H1 (cell line): ENCODE results near the gene DYNC1I1. TPM values are rescaled to one million over a fixed set of nuclear protein-coding genes. Genes with fewer than 3 reads are reported as not detected.

Experiments
- CTCF ChIA-PET: fragments of 300-600 bp; sonication (Branson Sonifier 250); formaldehyde crosslinking; loops from one replicate; lab custom pipeline; 2021; ENCODE audit not compliant: partially characterized antibody; lab: Charles Lee
- POLR2A ChIA-PET: fragments of 300-600 bp; sonication (Branson Sonifier 250); formaldehyde crosslinking; loops from one replicate; lab custom pipeline; 2021; ENCODE audit warnings: inconsistent platforms; ENCODE audit not compliant: partially characterized antibody; lab: Charles Lee
- DNase-seq, 2 experiments: peaks; one replicate each; pipeline versions ENCODE4 v3.0.0 to v3.0.0-alpha.2; 2010 to 2022; ENCODE audit warnings: low spot score in 2 of 2, low read depth in 1 of 2, mixed read lengths in 1 of 2
- FAIRE-seq: peaks from 2 replicates; lab custom pipeline; 2011; peaks lifted over from hg19 to GRCh38; lab: Jason Lieb, UNC
- H2AFZ ChIP-seq: 2 replicates; pipeline ENCODE4 v1.8.1; 2012; ENCODE audit warnings: low read length, inconsistent platforms
- H2AK5ac ChIP-seq: 2 replicates; pipeline ENCODE4 v1.6.1; 2013; ENCODE audit warnings: low read depth, low read length
- H2BK120ac ChIP-seq: replicated peaks from 2 replicates; pipeline ENCODE3; 2013; ENCODE audit warnings: low read depth, low read length, inconsistent platforms
- H2BK12ac ChIP-seq: 2 replicates; pipeline ENCODE4 v1.6.1; 2013; ENCODE audit warnings: low read depth, low read length
- H2BK15ac ChIP-seq: 2 replicates; pipeline ENCODE4 v1.6.1; 2013; ENCODE audit warnings: low read length
- H2BK20ac ChIP-seq: 2 replicates; pipeline ENCODE4 v1.6.1; 2013; ENCODE audit warnings: low read length
- H2BK5ac ChIP-seq: 2 replicates; pipeline ENCODE4 v1.6.1; 2013; ENCODE audit warnings: low read depth, low read length
- H3K14ac ChIP-seq: 2 replicates; pipeline ENCODE4 v1.6.1; 2013; ENCODE audit warnings: inconsistent platforms; ENCODE audit not compliant: insufficient read length
- H3K18ac ChIP-seq: 2 replicates; pipeline ENCODE4 v1.6.1; 2013; ENCODE audit warnings: low read length; ENCODE audit errors: extremely low read depth
- H3K23ac ChIP-seq: 2 replicates; pipeline ENCODE4 v1.6.1; 2013; ENCODE audit warnings: inconsistent platforms; ENCODE audit not compliant: insufficient read length
- H3K23me2 ChIP-seq: 2 replicates; pipeline ENCODE4 v1.6.1; 2013; ENCODE audit warnings: low read depth, low read length
- H3K27ac ChIP-seq: 2 replicates; pipeline ENCODE4 v1.6.1; 2011; ENCODE audit warnings: low read depth, low read length, inconsistent platforms
- H3K27me3 ChIP-seq, 4 experiments: replicated peaks in 1 of 4; 1 replicate in 1 of 4; 2 replicates in 3 of 4; pipeline versions ENCODE4 v1.6.1 to v1.8.1; 2011 to 2013; ENCODE audit warnings: low read length in 3 of 4, mild to moderate bottlenecking in 3 of 4, inconsistent platforms in 2 of 4, mixed read lengths in 2 of 4, moderate library complexity in 1 of 4; ENCODE audit not compliant: control insufficient read depth in 3 of 4, insufficient read depth in 3 of 4; ENCODE audit errors: extremely low read depth in 1 of 4
- H3K36me3 ChIP-seq, 4 experiments: 2 replicates each; pipeline versions ENCODE4 v1.6.1 to v1.8.1; 2011 to 2013; ENCODE audit warnings: mild to moderate bottlenecking in 4 of 4, low read length in 3 of 4, moderate library complexity in 2 of 4, control low read depth in 1 of 4, inconsistent platforms in 1 of 4; ENCODE audit not compliant: insufficient read depth in 4 of 4, control insufficient read depth in 2 of 4
- H3K4ac ChIP-seq: replicated peaks from 2 replicates; pipeline ENCODE3; 2013; ENCODE audit warnings: low read length, low read depth, mixed read lengths, inconsistent platforms; ENCODE audit not compliant: insufficient read length
- H3K4me1 ChIP-seq, 4 experiments: replicated peaks in 1 of 4; 1 replicate in 1 of 4; 2 replicates in 3 of 4; pipeline versions ENCODE4 v1.6.1 to v1.8.1; 2011 to 2013; ENCODE audit warnings: low read length in 3 of 4, inconsistent platforms in 2 of 4, mixed read lengths in 1 of 4; ENCODE audit not compliant: insufficient read depth in 4 of 4, control insufficient read depth in 3 of 4
- H3K4me2 ChIP-seq, 2 experiments: 2 replicates each; pipeline versions ENCODE4 v1.6.1 to v1.8.1; 2011 to 2013; ENCODE audit warnings: low read depth in 2 of 2, low read length in 2 of 2, control low read depth in 1 of 2, inconsistent platforms in 1 of 2, mild to moderate bottlenecking in 1 of 2; ENCODE audit not compliant: insufficient read depth in 1 of 2
- H3K4me3 ChIP-seq, 4 experiments: fragments of 200-600, 300-600 bp in 1 of 4; sonication (generic), shearing (Covaris generic), sonication (Bioruptor Twin) in 1 of 4; 2 replicates each; pipeline versions ENCODE4 v1.5.1 to v1.8.1; 2011 to 2016; ENCODE audit warnings: low read length in 4 of 4, low read depth in 3 of 4, control low read depth in 2 of 4, inconsistent platforms in 2 of 4, mild to moderate bottlenecking in 2 of 4, mixed read lengths in 1 of 4, moderate library complexity in 1 of 4; ENCODE audit not compliant: insufficient read depth in 2 of 4; ENCODE audit errors: extremely low read depth in 1 of 4
- H3K56ac ChIP-seq: replicated peaks from 2 replicates; pipeline ENCODE3; 2013; ENCODE audit warnings: low read depth, mild to moderate bottlenecking, mixed read lengths, low read length, inconsistent platforms; ENCODE audit not compliant: insufficient read length
- H3K79me1 ChIP-seq: 2 replicates; pipeline ENCODE4 v1.6.1; 2013; ENCODE audit warnings: low read depth, low read length, control low read depth
- H3K79me2 ChIP-seq, 2 experiments: 2 replicates each; pipeline versions ENCODE4 v1.6.1 to v1.8.1; 2012 to 2013; ENCODE audit warnings: low read length in 2 of 2, mild to moderate bottlenecking in 2 of 2, inconsistent platforms in 1 of 2; ENCODE audit not compliant: insufficient read depth in 2 of 2, control insufficient read depth in 1 of 2
- H3K9ac ChIP-seq, 4 experiments: replicated peaks in 1 of 4; 1 replicate in 1 of 4; 2 replicates in 3 of 4; pipeline versions ENCODE4 v1.6.1 to v1.8.1; 2011 to 2013; ENCODE audit warnings: low read depth in 3 of 4, low read length in 3 of 4, control low read depth in 2 of 4, mild to moderate bottlenecking in 2 of 4, moderate library complexity in 2 of 4, inconsistent platforms in 1 of 4; ENCODE audit errors: extremely low read depth in 1 of 4
- H3K9me3 ChIP-seq, 2 experiments: 2 replicates each; pipeline versions ENCODE4 v1.6.1 to v1.8.1; 2012 to 2013; ENCODE audit warnings: mild to moderate bottlenecking in 2 of 2, moderate library complexity in 2 of 2, control low read depth in 1 of 2, inconsistent platforms in 1 of 2, low read depth in 1 of 2, low read length in 1 of 2, mixed read lengths in 1 of 2; ENCODE audit not compliant: insufficient read depth in 2 of 2
- H4K20me1 ChIP-seq, 2 experiments: replicated peaks in 1 of 2; 2 replicates each; pipeline versions ENCODE3 to v1.8.1; 2011 to 2013; ENCODE audit warnings: inconsistent platforms in 2 of 2, low read length in 2 of 2, mild to moderate bottlenecking in 1 of 2; ENCODE audit not compliant: insufficient read depth in 2 of 2, control insufficient read depth in 1 of 2
- H4K5ac ChIP-seq: 2 replicates; pipeline ENCODE4 v1.6.1; 2013; ENCODE audit warnings: low read length, low read depth, mixed read lengths, inconsistent platforms; ENCODE audit not compliant: insufficient read length
- H4K8ac ChIP-seq: 2 replicates; pipeline ENCODE4 v1.8.0; 2013; ENCODE audit warnings: mild to moderate bottlenecking, moderate library complexity, low read length, inconsistent platforms; ENCODE audit not compliant: insufficient read depth; ENCODE audit errors: extremely low read depth
- H4K91ac ChIP-seq: replicated peaks from 2 replicates; pipeline ENCODE3; 2013; ENCODE audit warnings: low read length, mixed read lengths, inconsistent platforms; ENCODE audit not compliant: insufficient read length
- CBX5 ChIP-seq: fragments of 300-800, 300-1000 bp; sonication (generic); IDR thresholded peaks from 2 replicates; pipeline ENCODE4 v1.7.1; 2016; ENCODE audit warnings: antibody characterized with exemption, low read length, low read depth
- CEBPB ChIP-seq: IDR thresholded peaks from 2 replicates; pipeline ENCODE4 v1.6.1; 2012; ENCODE audit warnings: low read depth, low read length
- GTF2F1 ChIP-seq: IDR thresholded peaks from 2 replicates; pipeline ENCODE4 v1.6.1; 2012; ENCODE audit warnings: low read depth, low read length, improper control_type of control experiment, borderline replicate concordance
- HDAC6 ChIP-seq: IDR thresholded peaks from one replicate; pipeline ENCODE4 v1.7.1; 2012; ENCODE audit warnings: low read depth, mild to moderate bottlenecking, inconsistent platforms, low read length, moderate library complexity
- JUN ChIP-seq: IDR thresholded peaks from 2 replicates; pipeline ENCODE4 v1.6.1; 2011; ENCODE audit warnings: low read depth, mild to moderate bottlenecking, improper control_type of control experiment, low read length
- SIN3A ChIP-seq, 2 experiments: IDR thresholded peaks in 1 of 2; conservative IDR thresholded peaks in 1 of 2; 2 replicates each; pipeline ENCODE4 v1.6.1; 2011 to 2012; ENCODE audit warnings: low read length in 2 of 2, improper control_type of control experiment in 1 of 2, low read depth in 1 of 2, mild to moderate bottlenecking in 1 of 2
- SP2 ChIP-seq: IDR thresholded peaks from 2 replicates; pipeline ENCODE4 v1.6.1; 2012; ENCODE audit warnings: mild to moderate bottlenecking, low read length, inconsistent platforms
- TBP ChIP-seq: IDR thresholded peaks from 2 replicates; pipeline ENCODE4 v1.6.1; 2011; ENCODE audit warnings: low read depth, low read length, improper control_type of control experiment
- WGBS, 2 experiments: shearing (Covaris generic) in 1 of 2; methylation state at CpG; one replicate each; pipeline versions ENCODE4 v1.1.6 to v1.1.7; 2013 to 2015; ENCODE audit warnings: low lambda C conversion rate in 2 of 2, mixed read lengths in 2 of 2, inconsistent platforms in 1 of 2, low coverage in 1 of 2, missing lambda C conversion rate in 1 of 2; ENCODE audit not compliant: insufficient replicate concordance in 2 of 2, insufficient coverage in 1 of 2, insufficient read length in 1 of 2; ENCODE audit errors: extremely low coverage in 1 of 2, missing lambda C conversion rate in 1 of 2; 5-methylcytosine and 5-hydroxymethylcytosine counted together
- polyA plus RNA-seq, 7 experiments: library from polyadenylated mRNA; depleted of rRNA in 3 of 7; stranded (reverse) in 5 of 7; unstranded in 2 of 7; fragments of >200 nt in 5 of 7; fragments of 200-250 nt in 2 of 7; gene quantifications; 1 replicate in 5 of 7; 2 replicates in 1 of 7; 4 replicates in 1 of 7; pipeline versions ENCODE4 v1.2.1 to v1.2.3, GENCODE V29; 2011 to 2013; ENCODE audit warnings: missing spikeins in 2 of 7, mixed read lengths in 2 of 7
- total RNA-seq: library from RNA; stranded (reverse); fragmentation: NEBNext Ultra II Directional; extraction: Animal tissue kit (Norgen Biotek cat#: 25700); gene quantifications from 2 replicates; pipeline ENCODE4 v1.2.1, GENCODE V29; 2021

The DYNC1I1 gene
- total and polyA plus RNA-seq, 2 of the 8 experiments (the other 6 are each of a cell fraction or from before 2014, with no cell fraction given) = 0.45 to 0.58 TPM

GRCh38 chr7:95971716-95972115, 199.4 kb downstream of the DYNC1I1 start:
- no peak overlapping the region for H4K8ac ChIP-seq
- H2BK120ac ChIP-seq = no peak overlapping the region
- FAIRE-seq (no peak), DNase-seq (no peak)
- WGBS, 2 experiments = 89% methylated on average over 6 of the region's 6 CpGs; no CpG with 5 or more reads in 1 of the 2 experiments
- H3K18ac ChIP-seq = no peak overlapping the region
- H3K79me2 ChIP-seq = no peaks in the 10 kb centered on the region
- no peaks in the 10 kb centered on the region for H3K9me3 ChIP-seq
- H3K36me3 ChIP-seq = no peaks in the 10 kb centered on the region
- CTCF ChIA-PET = interaction anchor here (1.4 kb wide), 1 partner anchor 55 kb away, joined by 3 read pairs; no protein-coding TSS in a partner anchor
- H2AK5ac ChIP-seq = no peak overlapping the region
- H3K9ac ChIP-seq = no peak overlapping the region
- no peak overlapping the region for H3K4me2 ChIP-seq
- TF ChIP-seq SP2 = no peak
- no peak for TF ChIP-seq TBP
- TF ChIP-seq GTF2F1 = no peak
- no peak for TF ChIP-seq CBX5
- no peak for TF ChIP-seq JUN
- TF ChIP-seq HDAC6 = no peak
- no peak for TF ChIP-seq SIN3A (conservative IDR thresholded peaks at IDR 0.05 in 1 of 2, IDR thresholded peaks at IDR 0.05 in 1 of 2; ENCODE audit: low read depth in 1 of 2, low read length in 2 of 2)
- no peak for TF ChIP-seq CEBPB
- H4K20me1 ChIP-seq = no peaks in the 10 kb centered on the region
- no peak overlapping the region for H2BK12ac ChIP-seq
- POLR2A ChIA-PET = no interaction called here
- 0 out of 7 replicates have a peak, but pooled peaks cover 0 to 1% (median 0%) of the 10 kb centered on the region in 4 experiments for H3K4me1 ChIP-seq
- no peak overlapping the region for H2BK5ac ChIP-seq
- H3K4me3 ChIP-seq = no peak overlapping the region
- H3K23me2 ChIP-seq = no peaks in the 10 kb centered on the region
- no peak overlapping the region for H2AFZ ChIP-seq
- no peak overlapping the region for H4K5ac ChIP-seq
- H4K91ac ChIP-seq = no peak overlapping the region
- H2BK20ac ChIP-seq = no peak overlapping the region
- H3K27ac ChIP-seq = no peak overlapping the region
- no peak overlapping the region for H2BK15ac ChIP-seq
- no peak overlapping the region for H3K23ac ChIP-seq
- H3K56ac ChIP-seq = no peak overlapping the region
- H3K14ac ChIP-seq = no peak overlapping the region
- no peaks in the 10 kb centered on the region for H3K79me1 ChIP-seq
- no peak overlapping the region for H3K4ac ChIP-seq
- no peaks in the 10 kb centered on the region for H3K27me3 ChIP-seq
